PC-3 (cell line): ENCODE data around the gene SPACA5. TPM values are rescaled to one million over a fixed set of nuclear protein-coding genes. Genes with fewer than 3 reads are reported as not detected.
"Not testable (repeated sequence)": the region's sequence is repeated elsewhere in the genome, so short reads cannot be mapped to it uniquely, and the experiment has no call there.

Experiments
- ATAC-seq: fragments of 200-7000 bp; cut with Tn5 transposase; 2 replicates; pipeline ENCODE4 v1.9.1; 2020; ENCODE audit warnings: mild to moderate bottlenecking, moderate library complexity
- Bru-seq: library from RNA; stranded (reverse); fragments of 400-500 nt; gene quantifications from one replicate; lab custom pipeline; 2021; lab: Mats Ljungman, UMichigan
- BruChase-seq, 2 experiments: library from RNA; stranded (reverse); fragments of 400-500 nt; gene quantifications; one replicate each; lab custom pipeline; 2021; lab: Mats Ljungman, UMichigan
- BruUV-seq: library from RNA; stranded (reverse); fragments of 400-500 nt; replicated peaks from 2 replicates; lab custom pipeline; 2021; lab: Mats Ljungman, UMichigan
- CTCF ChIA-PET: fragments of 300-600 bp; sonication (Branson Sonifier 250); formaldehyde crosslinking; loops from one replicate; lab custom pipeline; 2022; ENCODE audit warnings: antibody characterized with exemption; lab: Charles Lee
- POLR2A ChIA-PET: fragments of 300-600 bp; sonication (Branson Sonifier 250); formaldehyde crosslinking; loops from one replicate; lab custom pipeline; 2022; ENCODE audit warnings: antibody characterized with exemption; ENCODE audit not compliant: unreplicated experiment; lab: Charles Lee
- DNase-seq: peaks from one replicate; pipeline ENCODE4 v3.0.0-alpha.2; 2015
- H2AFZ ChIP-seq: fragments of 300-600 bp; sonication (generic); 2 replicates; pipeline ENCODE4 v1.6.0; 2016; ENCODE audit warnings: antibody characterized with exemption, low read length
- H3F3A ChIP-seq: fragments of 300-600 bp; sonication (generic); one replicate; pipeline ENCODE4 v1.6.0; 2017; ENCODE audit warnings: antibody characterized with exemption, low read length, control low read depth, mild to moderate bottlenecking; ENCODE audit not compliant: unreplicated experiment
- H3K27ac ChIP-seq: fragments of 300-600 bp; sonication (generic); 2 replicates; pipeline ENCODE4 v1.5.1; 2016; ENCODE audit warnings: mild to moderate bottlenecking, low read length
- H3K27me3 ChIP-seq: fragments of 300-600 bp; sonication (generic); 2 replicates; pipeline ENCODE4 v1.6.1; 2016; ENCODE audit warnings: low read length, mixed read lengths
- H3K36me3 ChIP-seq: fragments of 300-600 bp; sonication (generic); 2 replicates; pipeline ENCODE4 v1.6.1; 2016; ENCODE audit warnings: low read depth, mixed run types, low read length, mixed read lengths
- H3K4me1 ChIP-seq: fragments of 300-600 bp; sonication (generic); 2 replicates; pipeline ENCODE4 v1.5.1; 2016; ENCODE audit warnings: low read length; ENCODE audit not compliant: insufficient read depth
- H3K4me2 ChIP-seq: fragments of 300-600 bp; sonication (generic); 2 replicates; pipeline ENCODE4 v1.6.0; 2016; ENCODE audit warnings: low read length
- H3K4me3 ChIP-seq: fragments of 300-600 bp; sonication (generic); 2 replicates; pipeline ENCODE4 v1.5.1; 2016; ENCODE audit warnings: mild to moderate bottlenecking, low read length, mixed read lengths
- H3K79me2 ChIP-seq: fragments of 300-600 bp; sonication (generic); 2 replicates; pipeline ENCODE4 v1.6.1; 2017; ENCODE audit warnings: low read length, mixed read lengths
- H3K9ac ChIP-seq: fragments of 300-600 bp; sonication (generic); 2 replicates; pipeline ENCODE4 v1.6.0; 2016; ENCODE audit warnings: mild to moderate bottlenecking, low read length
- H3K9me2 ChIP-seq: fragments of 300-600 bp; sonication (generic); replicated peaks from 2 replicates; pipeline ENCODE4 v1.6.1; 2016; ENCODE audit warnings: mixed run types, low read length, mixed read lengths
- H3K9me3 ChIP-seq: fragments of 300-600 bp; sonication (generic); 2 replicates; pipeline ENCODE4 v1.6.1; 2016; ENCODE audit warnings: low read length, mixed read lengths
- H4K20me1 ChIP-seq: fragments of 300-600 bp; sonication (generic); 2 replicates; pipeline ENCODE4 v1.6.1; 2016; ENCODE audit warnings: low read length, mixed read lengths
- CTCF ChIP-seq: fragments of 300-600 bp; sonication (generic); conservative IDR thresholded peaks from 2 replicates; pipeline ENCODE4 v1.5.1; 2017; ENCODE audit warnings: antibody characterized with exemption, low read depth, mild to moderate bottlenecking, low read length
- EZH2 ChIP-seq: fragments of 300-600 bp; sonication (generic); IDR thresholded peaks from one replicate; pipeline ENCODE4 v1.6.1; 2017; ENCODE audit warnings: antibody characterized with exemption, mild to moderate bottlenecking, low read length; ENCODE audit not compliant: unreplicated experiment
- EZH2phosphoT487 ChIP-seq: fragments of 300-600 bp; sonication (generic); IDR thresholded peaks from 2 replicates; pipeline ENCODE4 v1.6.1; 2018; ENCODE audit warnings: mild to moderate bottlenecking, antibody characterized with exemption, low read length, borderline replicate concordance
- intact Hi-C: fragments of 100-400 bp; cut with micrococcal nuclease; formaldehyde crosslinking; loops from 2 replicates; pipeline ENCODE4 v1.9.0; 2023
- long read RNA-seq: library from polyadenylated mRNA; unstranded; transcript quantifications from one replicate; pipeline ENCODE4 v2.0.0, GENCODE V29; 2021; ENCODE audit not compliant: unreplicated experiment
- total RNA-seq: library from RNA; depleted of rRNA; stranded (reverse); fragments of >200 nt; gene quantifications from 2 replicates; pipeline ENCODE4 v1.2.3, GENCODE V29; 2014; rRNA removed

The SPACA5 gene
- not detected in 2 replicates for total RNA-seq
- Bru-seq, nascent RNA: percentile 19 among the genes with signal in this experiment
- BruChase-seq, experiment 1, labeled RNA remaining after a 6-hour chase: not detected
- BruChase-seq, experiment 2, labeled RNA remaining after a 2-hour chase: not detected
- long read RNA-seq: 0 reads

- H3K4me2 ChIP-seq, ATAC-seq, H2AFZ ChIP-seq, H3K4me3 ChIP-seq, H3K27ac ChIP-seq, CTCF ChIA-PET, DNase-seq, H3K9me3 ChIP-seq, H3K9ac ChIP-seq, POLR2A ChIA-PET, BruUV-seq, H3K36me3 ChIP-seq, H3K4me1 ChIP-seq, H3F3A ChIP-seq, H4K20me1 ChIP-seq, H3K27me3 ChIP-seq, H3K9me2 ChIP-seq, intact Hi-C loops: not testable (repeated sequence)
- H3K79me2 ChIP-seq: peaks cover 14% of the 10 kb centered on the region; the same call in 1 of the 2 replicates
Observed at GRCh38 chrX:48006688-48007087, at the start of gene SPACA5. TSS of gene SPACA5 (plus strand) at chrX:48006988. CDS start at chrX:48007803, 815 bp downstream.

- H3K9me3 ChIP-seq, BruUV-seq, H3F3A ChIP-seq, H3K36me3 ChIP-seq, H3K4me1 ChIP-seq, H3K9ac ChIP-seq, H3K4me3 ChIP-seq, POLR2A ChIA-PET, H3K4me2 ChIP-seq, H3K27ac ChIP-seq, DNase-seq, ATAC-seq, H3K9me2 ChIP-seq, H3K27me3 ChIP-seq, H4K20me1 ChIP-seq, H2AFZ ChIP-seq, CTCF ChIA-PET, H3K79me2 ChIP-seq: not testable (repeated sequence)
- intact Hi-C loops: loop anchor here (5.0 kb wide), 1 partner anchor 69 kb away; no protein-coding TSS in a partner anchor
Observed at GRCh38 chrX:47958206-47958605, 48.6 kb upstream of the SPACA5 start.

- Histone ChIP-seq H3K9ac (no peak overlapping the region), H3K9me3 (no peaks in the 10 kb centered on the region), H3K27me3 (no peaks in the 10 kb centered on the region), H3K79me2 (no peaks in the 10 kb centered on the region), H3K4me3 (no peak overlapping the region), H4K20me1 (no peaks in the 10 kb centered on the region), H3K4me1 (no peaks in the 10 kb centered on the region), H3K36me3 (no peaks in the 10 kb centered on the region), H3K27ac (no peak overlapping the region), H2AFZ (no peak overlapping the region), H3K9me2 (no peaks in the 10 kb centered on the region), H3F3A (no peaks in the 10 kb centered on the region), H3K4me2 (no peak overlapping the region)
- DNase-seq (peak; percentile 18), ATAC-seq (no peak)
- intact Hi-C loops: loop anchor here (5.0 kb wide), 1 partner anchor 68 kb away; no protein-coding TSS in a partner anchor
- POLR2A ChIA-PET: no interaction called here
- BruUV-seq: no TSS peak
- CTCF ChIA-PET: no interaction called here
- TF ChIP-seq CTCF (peak; percentile 38), EZH2phosphoT487 (no peak), EZH2 (no peak)
Observed at GRCh38 chrX:47958761-47959342, 47.9 kb upstream of the SPACA5 start.
